GM12864 (cell line): ENCODE results near the gene FAM131A.

Experiments
- DNase-seq: peaks from one replicate; pipeline ENCODE4 v3.0.0-alpha.2; 2011; ENCODE audit warnings: low read depth
- H3K4me3 ChIP-seq: 2 replicates; pipeline ENCODE4 v1.5.1; 2011; ENCODE audit warnings: mild to moderate bottlenecking, low read depth, low read length, control low read depth
- TF ChIP-seq, protein P1 (sequence below): IDR thresholded peaks from 2 replicates; pipeline ENCODE4 v1.5.1; 2011; ENCODE audit warnings: low read depth, mild to moderate bottlenecking, moderate library complexity, low read length, control low read depth, inconsistent platforms; ENCODE audit errors: missing control alignments

The FAM131A gene

DNA sequence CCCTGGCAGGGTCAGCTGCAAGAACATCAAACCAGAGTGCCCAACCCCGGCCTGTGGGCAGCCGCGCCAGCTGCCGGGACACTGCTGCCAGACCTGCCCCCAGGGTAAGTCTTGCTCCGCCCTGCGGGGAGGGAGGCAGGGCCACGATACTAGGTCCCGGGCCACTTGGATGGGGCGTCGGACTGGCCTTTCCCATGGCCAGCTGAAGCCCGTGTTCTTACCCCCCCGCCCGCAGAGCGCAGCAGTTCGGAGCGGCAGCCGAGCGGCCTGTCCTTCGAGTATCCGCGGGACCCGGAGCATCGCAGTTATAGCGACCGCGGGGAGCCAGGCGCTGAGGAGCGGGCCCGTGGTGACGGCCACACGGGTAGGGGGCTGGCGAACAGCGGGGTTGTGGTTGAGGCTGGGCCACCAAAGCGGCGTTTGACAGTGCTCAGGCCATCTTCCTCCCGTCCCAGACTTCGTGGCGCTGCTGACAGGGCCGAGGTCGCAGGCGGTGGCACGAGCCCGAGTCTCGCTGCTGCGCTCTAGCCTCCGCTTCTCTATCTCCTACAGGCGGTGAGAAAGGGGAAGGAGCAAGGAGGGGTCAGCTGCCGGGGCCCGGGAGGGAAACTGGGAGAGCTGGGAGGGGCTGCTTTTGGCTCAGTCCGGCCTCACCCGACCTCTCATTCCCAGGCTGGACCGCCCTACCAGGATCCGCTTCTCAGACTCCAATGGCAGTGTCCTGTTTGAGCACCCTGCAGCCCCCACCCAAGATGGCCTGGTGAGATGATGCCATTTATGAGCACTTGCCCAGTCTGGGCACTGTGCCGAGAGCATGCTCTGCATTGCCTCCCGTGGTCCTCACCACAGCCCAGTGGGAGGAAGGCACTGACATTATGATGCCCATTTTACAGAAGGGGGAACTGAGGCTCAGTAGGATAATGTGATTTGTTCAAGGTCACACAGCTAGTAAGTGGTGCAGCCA, 44.1 kb downstream of the FAM131A start:
- TF ChIP-seq, protein P1, sequence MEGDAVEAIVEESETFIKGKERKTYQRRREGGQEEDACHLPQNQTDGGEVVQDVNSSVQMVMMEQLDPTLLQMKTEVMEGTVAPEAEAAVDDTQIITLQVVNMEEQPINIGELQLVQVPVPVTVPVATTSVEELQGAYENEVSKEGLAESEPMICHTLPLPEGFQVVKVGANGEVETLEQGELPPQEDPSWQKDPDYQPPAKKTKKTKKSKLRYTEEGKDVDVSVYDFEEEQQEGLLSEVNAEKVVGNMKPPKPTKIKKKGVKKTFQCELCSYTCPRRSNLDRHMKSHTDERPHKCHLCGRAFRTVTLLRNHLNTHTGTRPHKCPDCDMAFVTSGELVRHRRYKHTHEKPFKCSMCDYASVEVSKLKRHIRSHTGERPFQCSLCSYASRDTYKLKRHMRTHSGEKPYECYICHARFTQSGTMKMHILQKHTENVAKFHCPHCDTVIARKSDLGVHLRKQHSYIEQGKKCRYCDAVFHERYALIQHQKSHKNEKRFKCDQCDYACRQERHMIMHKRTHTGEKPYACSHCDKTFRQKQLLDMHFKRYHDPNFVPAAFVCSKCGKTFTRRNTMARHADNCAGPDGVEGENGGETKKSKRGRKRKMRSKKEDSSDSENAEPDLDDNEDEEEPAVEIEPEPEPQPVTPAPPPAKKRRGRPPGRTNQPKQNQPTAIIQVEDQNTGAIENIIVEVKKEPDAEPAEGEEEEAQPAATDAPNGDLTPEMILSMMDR = no peak
- DNase-seq = no peak
- no peak overlapping the region for H3K4me3 ChIP-seq

DNA sequence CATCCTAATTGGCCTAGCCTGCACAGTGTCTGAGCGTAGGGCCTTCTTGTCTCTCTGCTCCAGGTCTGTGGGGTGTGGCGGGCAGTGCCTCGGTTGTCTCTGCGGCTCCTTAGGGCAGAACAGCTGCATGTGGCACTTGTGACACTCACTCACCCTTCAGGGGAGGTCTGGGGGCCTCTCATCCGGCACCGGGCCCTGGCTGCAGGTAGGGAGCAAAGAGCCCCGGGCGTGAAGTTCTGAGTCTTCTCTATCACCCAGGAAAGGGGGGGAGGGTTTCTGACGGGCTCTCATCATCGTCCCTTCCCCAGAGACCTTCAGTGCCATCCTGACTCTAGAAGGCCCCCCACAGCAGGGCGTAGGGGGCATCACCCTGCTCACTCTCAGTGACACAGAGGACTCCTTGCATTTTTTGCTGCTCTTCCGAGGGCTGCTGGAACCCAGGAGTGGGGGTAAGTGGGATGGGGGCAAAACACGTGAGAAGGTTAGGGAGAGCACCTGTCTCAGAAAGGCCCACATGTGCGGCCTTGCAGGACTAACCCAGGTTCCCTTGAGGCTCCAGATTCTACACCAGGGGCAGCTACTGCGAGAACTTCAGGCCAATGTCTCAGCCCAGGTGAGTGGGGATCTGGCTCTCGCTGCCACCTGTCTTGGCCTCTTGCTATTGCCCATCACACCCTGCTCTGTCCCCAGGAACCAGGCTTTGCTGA, 45.1 kb downstream of the FAM131A start:
- TF ChIP-seq, protein P1 = no peak
- H3K4me3 ChIP-seq = no peak overlapping the region
- no peak for DNase-seq

DNA sequence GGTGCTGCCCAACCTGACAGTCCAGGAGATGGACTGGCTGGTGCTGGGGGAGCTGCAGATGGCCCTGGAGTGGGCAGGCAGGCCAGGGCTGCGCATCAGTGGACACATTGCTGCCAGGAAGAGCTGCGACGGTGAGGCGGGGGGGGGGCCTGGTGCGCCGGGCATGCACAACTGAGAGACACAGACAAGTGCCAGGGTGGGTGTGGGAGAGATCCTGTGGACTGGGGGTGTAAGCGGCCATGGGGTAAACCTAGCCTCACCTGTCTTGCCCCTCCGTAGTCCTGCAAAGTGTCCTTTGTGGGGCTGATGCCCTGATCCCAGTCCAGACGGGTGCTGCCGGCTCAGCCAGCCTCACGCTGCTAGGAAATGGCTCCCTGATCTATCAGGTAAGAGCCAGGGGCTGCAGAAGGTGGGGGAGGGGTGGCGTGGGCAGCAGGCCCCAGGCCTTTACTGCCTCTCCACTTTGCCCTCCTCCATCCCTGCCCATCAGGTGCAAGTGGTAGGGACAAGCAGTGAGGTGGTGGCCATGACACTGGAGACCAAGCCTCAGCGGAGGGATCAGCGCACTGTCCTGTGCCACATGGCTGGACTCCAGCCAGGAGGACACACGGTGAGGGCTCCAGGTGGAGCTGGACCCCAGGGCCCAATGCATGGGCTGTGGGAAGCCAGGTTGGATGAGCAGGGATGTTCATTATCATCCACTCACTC, 45.8 kb downstream of the FAM131A start:
- TF ChIP-seq, protein P1 = no peak
- DNase-seq = no peak
- no peak overlapping the region for H3K4me3 ChIP-seq

DNA sequence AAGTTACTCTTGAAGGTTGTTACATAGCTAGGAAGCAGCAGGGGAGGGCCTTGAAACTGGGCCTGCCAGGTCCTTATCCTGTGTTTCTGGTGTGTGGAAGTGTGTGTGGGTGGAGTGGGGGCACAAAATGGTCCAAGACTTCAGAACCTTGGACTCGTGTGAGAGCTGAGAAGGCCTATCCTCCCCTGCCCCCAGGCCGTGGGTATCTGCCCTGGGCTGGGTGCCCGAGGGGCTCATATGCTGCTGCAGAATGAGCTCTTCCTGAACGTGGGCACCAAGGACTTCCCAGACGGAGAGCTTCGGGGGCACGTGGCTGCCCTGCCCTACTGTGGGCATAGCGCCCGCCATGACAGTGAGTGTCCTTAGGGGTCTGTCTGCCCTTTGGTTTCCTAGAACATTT, 46.9 kb downstream of the FAM131A start:
- no peak overlapping the region for H3K4me3 ChIP-seq
- TF ChIP-seq, protein P1 = no peak
- DNase-seq = no peak

DNA sequence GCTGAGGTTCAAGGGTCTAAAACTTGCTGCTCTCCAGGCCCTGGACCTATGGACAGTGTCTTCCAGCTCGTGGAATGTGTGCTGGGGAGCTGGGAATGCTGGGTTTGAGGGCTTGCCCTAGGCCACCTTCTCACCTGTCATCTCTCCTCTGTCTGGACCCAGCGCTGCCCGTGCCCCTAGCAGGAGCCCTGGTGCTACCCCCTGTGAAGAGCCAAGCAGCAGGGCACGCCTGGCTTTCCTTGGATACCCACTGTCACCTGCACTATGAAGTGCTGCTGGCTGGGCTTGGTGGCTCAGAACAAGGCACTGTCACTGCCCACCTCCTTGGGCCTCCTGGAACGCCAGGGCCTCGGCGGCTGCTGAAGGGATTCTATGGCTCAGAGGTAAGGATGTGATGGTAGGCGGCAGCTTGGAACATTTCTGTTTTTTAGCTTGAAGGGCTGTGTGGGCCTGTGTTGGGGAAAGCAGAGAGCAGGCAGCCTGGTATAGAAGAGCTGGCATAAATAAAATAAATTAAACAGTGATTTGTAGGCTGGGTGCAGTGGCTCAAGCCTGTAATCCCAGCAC, 47.5 kb downstream of the FAM131A start:
- no peak for DNase-seq
- TF ChIP-seq, protein P1 = no peak
- no peak overlapping the region for H3K4me3 ChIP-seq

DNA sequence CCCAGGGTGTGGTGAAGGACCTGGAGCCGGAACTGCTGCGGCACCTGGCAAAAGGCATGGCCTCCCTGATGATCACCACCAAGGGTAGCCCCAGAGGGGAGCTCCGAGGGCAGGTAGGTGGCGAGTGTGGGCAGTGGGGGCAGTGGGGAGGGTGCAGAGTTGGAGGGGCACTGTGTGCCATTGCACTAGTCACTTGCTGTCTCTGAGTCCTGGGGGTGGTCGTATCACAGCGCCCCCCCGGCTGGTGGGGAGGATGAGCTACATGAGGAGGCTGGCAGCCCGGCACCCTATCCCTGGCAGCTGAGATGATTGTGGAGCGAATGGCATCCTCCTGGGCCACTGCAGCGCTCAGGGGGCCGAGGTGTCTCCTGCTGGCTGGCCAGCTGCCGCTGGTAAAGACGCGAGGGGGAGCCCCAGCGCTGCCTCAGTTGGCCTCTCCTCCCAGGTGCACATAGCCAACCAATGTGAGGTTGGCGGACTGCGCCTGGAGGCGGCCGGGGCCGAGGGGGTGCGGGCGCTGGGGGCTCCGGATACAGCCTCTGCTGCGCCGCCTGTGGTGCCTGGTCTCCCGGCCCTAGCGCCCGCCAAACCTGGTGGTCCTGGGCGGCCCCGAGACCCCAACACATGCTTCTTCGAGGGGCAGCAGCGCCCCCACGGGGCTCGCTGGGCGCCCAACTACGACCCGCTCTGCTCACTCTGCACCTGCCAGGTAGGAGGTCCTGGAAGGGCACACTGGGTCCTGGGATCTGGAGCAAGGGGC, 48.8 kb downstream of the FAM131A start:
- TF ChIP-seq, protein P1 = no peak
- DNase-seq = no peak
- H3K4me3 ChIP-seq = no peak overlapping the region
